H1 (cell line): Measurements from ENCODE around the gene USP8. TPM values are rescaled to one million over a fixed set of nuclear protein-coding genes. Genes with fewer than 3 reads are reported as not detected.

Source experiments
- CTCF ChIA-PET: fragments of 300-600 bp; sonication (Branson Sonifier 250); formaldehyde crosslinking; loops from one replicate; lab custom pipeline; 2021; ENCODE audit not compliant: partially characterized antibody; lab: Charles Lee
- POLR2A ChIA-PET: fragments of 300-600 bp; sonication (Branson Sonifier 250); formaldehyde crosslinking; loops from one replicate; lab custom pipeline; 2021; ENCODE audit warnings: inconsistent platforms; ENCODE audit not compliant: partially characterized antibody; lab: Charles Lee
- DNase-seq, 2 experiments: peaks; one replicate each; pipeline versions ENCODE4 v3.0.0 to v3.0.0-alpha.2; 2010 to 2022; ENCODE audit warnings: low spot score in 2 of 2, low read depth in 1 of 2, mixed read lengths in 1 of 2
- FAIRE-seq: peaks from 2 replicates; lab custom pipeline; 2011; peaks lifted over from hg19 to GRCh38; lab: Jason Lieb, UNC
- H2AFZ ChIP-seq: 2 replicates; pipeline ENCODE4 v1.8.1; 2012; ENCODE audit warnings: low read length, inconsistent platforms
- H2AK5ac ChIP-seq: 2 replicates; pipeline ENCODE4 v1.6.1; 2013; ENCODE audit warnings: low read depth, low read length
- H2BK120ac ChIP-seq: replicated peaks from 2 replicates; pipeline ENCODE3; 2013; ENCODE audit warnings: low read depth, low read length, inconsistent platforms
- H2BK12ac ChIP-seq: 2 replicates; pipeline ENCODE4 v1.6.1; 2013; ENCODE audit warnings: low read depth, low read length
- H2BK15ac ChIP-seq: 2 replicates; pipeline ENCODE4 v1.6.1; 2013; ENCODE audit warnings: low read length
- H2BK20ac ChIP-seq: 2 replicates; pipeline ENCODE4 v1.6.1; 2013; ENCODE audit warnings: low read length
- H2BK5ac ChIP-seq: 2 replicates; pipeline ENCODE4 v1.6.1; 2013; ENCODE audit warnings: low read depth, low read length
- H3K14ac ChIP-seq: 2 replicates; pipeline ENCODE4 v1.6.1; 2013; ENCODE audit warnings: inconsistent platforms; ENCODE audit not compliant: insufficient read length
- H3K18ac ChIP-seq: 2 replicates; pipeline ENCODE4 v1.6.1; 2013; ENCODE audit warnings: low read length; ENCODE audit errors: extremely low read depth
- H3K23ac ChIP-seq: 2 replicates; pipeline ENCODE4 v1.6.1; 2013; ENCODE audit warnings: inconsistent platforms; ENCODE audit not compliant: insufficient read length
- H3K23me2 ChIP-seq: 2 replicates; pipeline ENCODE4 v1.6.1; 2013; ENCODE audit warnings: low read depth, low read length
- H3K27ac ChIP-seq: 2 replicates; pipeline ENCODE4 v1.6.1; 2011; ENCODE audit warnings: low read depth, low read length, inconsistent platforms
- H3K27me3 ChIP-seq, 4 experiments: replicated peaks in 1 of 4; 1 replicate in 1 of 4; 2 replicates in 3 of 4; pipeline versions ENCODE4 v1.6.1 to v1.8.1; 2011 to 2013; ENCODE audit warnings: low read length in 3 of 4, mild to moderate bottlenecking in 3 of 4, inconsistent platforms in 2 of 4, mixed read lengths in 2 of 4, moderate library complexity in 1 of 4; ENCODE audit not compliant: control insufficient read depth in 3 of 4, insufficient read depth in 3 of 4; ENCODE audit errors: extremely low read depth in 1 of 4
- H3K36me3 ChIP-seq, 4 experiments: 2 replicates each; pipeline versions ENCODE4 v1.6.1 to v1.8.1; 2011 to 2013; ENCODE audit warnings: mild to moderate bottlenecking in 4 of 4, low read length in 3 of 4, moderate library complexity in 2 of 4, control low read depth in 1 of 4, inconsistent platforms in 1 of 4; ENCODE audit not compliant: insufficient read depth in 4 of 4, control insufficient read depth in 2 of 4
- H3K4ac ChIP-seq: replicated peaks from 2 replicates; pipeline ENCODE3; 2013; ENCODE audit warnings: low read length, low read depth, mixed read lengths, inconsistent platforms; ENCODE audit not compliant: insufficient read length
- H3K4me1 ChIP-seq, 4 experiments: replicated peaks in 1 of 4; 1 replicate in 1 of 4; 2 replicates in 3 of 4; pipeline versions ENCODE4 v1.6.1 to v1.8.1; 2011 to 2013; ENCODE audit warnings: low read length in 3 of 4, inconsistent platforms in 2 of 4, mixed read lengths in 1 of 4; ENCODE audit not compliant: insufficient read depth in 4 of 4, control insufficient read depth in 3 of 4
- H3K4me2 ChIP-seq, 2 experiments: 2 replicates each; pipeline versions ENCODE4 v1.6.1 to v1.8.1; 2011 to 2013; ENCODE audit warnings: low read depth in 2 of 2, low read length in 2 of 2, control low read depth in 1 of 2, inconsistent platforms in 1 of 2, mild to moderate bottlenecking in 1 of 2; ENCODE audit not compliant: insufficient read depth in 1 of 2
- H3K4me3 ChIP-seq, 4 experiments: fragments of 200-600, 300-600 bp in 1 of 4; sonication (generic), shearing (Covaris generic), sonication (Bioruptor Twin) in 1 of 4; 2 replicates each; pipeline versions ENCODE4 v1.5.1 to v1.8.1; 2011 to 2016; ENCODE audit warnings: low read length in 4 of 4, low read depth in 3 of 4, control low read depth in 2 of 4, inconsistent platforms in 2 of 4, mild to moderate bottlenecking in 2 of 4, mixed read lengths in 1 of 4, moderate library complexity in 1 of 4; ENCODE audit not compliant: insufficient read depth in 2 of 4; ENCODE audit errors: extremely low read depth in 1 of 4
- H3K56ac ChIP-seq: replicated peaks from 2 replicates; pipeline ENCODE3; 2013; ENCODE audit warnings: low read depth, mild to moderate bottlenecking, mixed read lengths, low read length, inconsistent platforms; ENCODE audit not compliant: insufficient read length
- H3K79me1 ChIP-seq: 2 replicates; pipeline ENCODE4 v1.6.1; 2013; ENCODE audit warnings: low read depth, low read length, control low read depth
- H3K79me2 ChIP-seq, 2 experiments: 2 replicates each; pipeline versions ENCODE4 v1.6.1 to v1.8.1; 2012 to 2013; ENCODE audit warnings: low read length in 2 of 2, mild to moderate bottlenecking in 2 of 2, inconsistent platforms in 1 of 2; ENCODE audit not compliant: insufficient read depth in 2 of 2, control insufficient read depth in 1 of 2
- H3K9ac ChIP-seq, 4 experiments: replicated peaks in 1 of 4; 1 replicate in 1 of 4; 2 replicates in 3 of 4; pipeline versions ENCODE4 v1.6.1 to v1.8.1; 2011 to 2013; ENCODE audit warnings: low read depth in 3 of 4, low read length in 3 of 4, control low read depth in 2 of 4, mild to moderate bottlenecking in 2 of 4, moderate library complexity in 2 of 4, inconsistent platforms in 1 of 4; ENCODE audit errors: extremely low read depth in 1 of 4
- H3K9me3 ChIP-seq, 2 experiments: 2 replicates each; pipeline versions ENCODE4 v1.6.1 to v1.8.1; 2012 to 2013; ENCODE audit warnings: mild to moderate bottlenecking in 2 of 2, moderate library complexity in 2 of 2, control low read depth in 1 of 2, inconsistent platforms in 1 of 2, low read depth in 1 of 2, low read length in 1 of 2, mixed read lengths in 1 of 2; ENCODE audit not compliant: insufficient read depth in 2 of 2
- H4K20me1 ChIP-seq, 2 experiments: replicated peaks in 1 of 2; 2 replicates each; pipeline versions ENCODE3 to v1.8.1; 2011 to 2013; ENCODE audit warnings: inconsistent platforms in 2 of 2, low read length in 2 of 2, mild to moderate bottlenecking in 1 of 2; ENCODE audit not compliant: insufficient read depth in 2 of 2, control insufficient read depth in 1 of 2
- H4K5ac ChIP-seq: 2 replicates; pipeline ENCODE4 v1.6.1; 2013; ENCODE audit warnings: low read length, low read depth, mixed read lengths, inconsistent platforms; ENCODE audit not compliant: insufficient read length
- H4K8ac ChIP-seq: 2 replicates; pipeline ENCODE4 v1.8.0; 2013; ENCODE audit warnings: mild to moderate bottlenecking, moderate library complexity, low read length, inconsistent platforms; ENCODE audit not compliant: insufficient read depth; ENCODE audit errors: extremely low read depth
- H4K91ac ChIP-seq: replicated peaks from 2 replicates; pipeline ENCODE3; 2013; ENCODE audit warnings: low read length, mixed read lengths, inconsistent platforms; ENCODE audit not compliant: insufficient read length
- BCL11A ChIP-seq, 2 experiments: IDR thresholded peaks; one replicate each; pipeline ENCODE4 v1.6.1; 2011; ENCODE audit warnings: low read depth in 2 of 2, low read length in 2 of 2, mild to moderate bottlenecking in 2 of 2
- CEBPB ChIP-seq: IDR thresholded peaks from 2 replicates; pipeline ENCODE4 v1.6.1; 2012; ENCODE audit warnings: low read depth, low read length
- CHD1 ChIP-seq: IDR thresholded peaks from 2 replicates; pipeline ENCODE4 v1.6.1; 2012; ENCODE audit warnings: low read depth, low read length, improper control_type of control experiment
- E2F6 ChIP-seq: IDR thresholded peaks from 2 replicates; pipeline ENCODE4 v1.6.1; 2012; ENCODE audit warnings: inconsistent platforms
- EZH2 ChIP-seq: fragments of 200-600 bp; sonication (generic); IDR thresholded peaks from 2 replicates; pipeline ENCODE4 v1.7.1; 2012; ENCODE audit warnings: low read depth, mild to moderate bottlenecking, moderate library complexity, low read length, inconsistent platforms; ENCODE audit not compliant: severe bottlenecking
- HDAC2 ChIP-seq, 2 experiments: fragments of 300-600 bp in 1 of 2; sonication (generic) in 1 of 2; IDR thresholded peaks; 2 replicates each; pipeline ENCODE4 v1.6.1; 2011 to 2012; ENCODE audit warnings: low read depth in 2 of 2, low read length in 2 of 2, mild to moderate bottlenecking in 2 of 2, moderate library complexity in 2 of 2, borderline replicate concordance in 1 of 2, inconsistent platforms in 1 of 2
- HDAC6 ChIP-seq: IDR thresholded peaks from one replicate; pipeline ENCODE4 v1.7.1; 2012; ENCODE audit warnings: low read depth, mild to moderate bottlenecking, inconsistent platforms, low read length, moderate library complexity
- KDM4A ChIP-seq: IDR thresholded peaks from one replicate; pipeline ENCODE4 v1.7.1; 2012; ENCODE audit warnings: low read depth, mild to moderate bottlenecking, moderate library complexity, low read length, inconsistent platforms; ENCODE audit not compliant: severe bottlenecking
- MAFK ChIP-seq: IDR thresholded peaks from 2 replicates; pipeline ENCODE4 v1.6.1; 2012; ENCODE audit warnings: low read depth, mild to moderate bottlenecking, improper control_type of control experiment, low read length
- POLR2AphosphoS5 ChIP-seq: IDR thresholded peaks from 2 replicates; pipeline ENCODE4 v1.6.1; 2011; ENCODE audit warnings: low read depth, low read length
- SIRT6 ChIP-seq: IDR thresholded peaks from one replicate; pipeline ENCODE4 v1.7.1; 2012; ENCODE audit warnings: low read length, inconsistent platforms
- SP1 ChIP-seq: IDR thresholded peaks from 2 replicates; pipeline ENCODE4 v1.6.1; 2011; ENCODE audit warnings: low read depth, low read length
- SP4 ChIP-seq: IDR thresholded peaks from 2 replicates; pipeline ENCODE4 v1.6.1; 2012; ENCODE audit warnings: low read length, inconsistent platforms
- SUZ12 ChIP-seq: fragments of 200-600 bp; sonication (generic); IDR thresholded peaks from 2 replicates; pipeline ENCODE4 v1.6.1; 2012; ENCODE audit warnings: mild to moderate bottlenecking, inconsistent platforms, low read length, moderate library complexity, mixed read lengths
- YY1 ChIP-seq: IDR thresholded peaks from 2 replicates; pipeline ENCODE4 v1.6.1; 2011; ENCODE audit warnings: low read depth, mild to moderate bottlenecking, low read length
- WGBS, 2 experiments: shearing (Covaris generic) in 1 of 2; methylation state at CpG; one replicate each; pipeline versions ENCODE4 v1.1.6 to v1.1.7; 2013 to 2015; ENCODE audit warnings: low lambda C conversion rate in 2 of 2, mixed read lengths in 2 of 2, inconsistent platforms in 1 of 2, low coverage in 1 of 2, missing lambda C conversion rate in 1 of 2; ENCODE audit not compliant: insufficient replicate concordance in 2 of 2, insufficient coverage in 1 of 2, insufficient read length in 1 of 2; ENCODE audit errors: extremely low coverage in 1 of 2, missing lambda C conversion rate in 1 of 2; 5-methylcytosine and 5-hydroxymethylcytosine counted together
- polyA plus RNA-seq, 7 experiments: library from polyadenylated mRNA; depleted of rRNA in 3 of 7; stranded (reverse) in 5 of 7; unstranded in 2 of 7; fragments of >200 nt in 5 of 7; fragments of 200-250 nt in 2 of 7; gene quantifications; 1 replicate in 5 of 7; 2 replicates in 1 of 7; 4 replicates in 1 of 7; pipeline versions ENCODE4 v1.2.1 to v1.2.3, GENCODE V29; 2011 to 2013; ENCODE audit warnings: missing spikeins in 2 of 7, mixed read lengths in 2 of 7
- total RNA-seq: library from RNA; stranded (reverse); fragmentation: NEBNext Ultra II Directional; extraction: Animal tissue kit (Norgen Biotek cat#: 25700); gene quantifications from 2 replicates; pipeline ENCODE4 v1.2.1, GENCODE V29; 2021

Gene USP8
- total and polyA plus RNA-seq, 2 of the 8 experiments (the other 6 are each of a cell fraction or from before 2014, with no cell fraction given), result 19.9 to 66.2 TPM

- Histone ChIP-seq H2BK120ac (no peak overlapping the region), H4K20me1 (peaks cover 0 to 2% of the 10 kb centered on the region in 2 experiments), H2BK20ac (no peak overlapping the region), H3K56ac (no peak overlapping the region), H2BK5ac (no peak overlapping the region), H3K79me1 (no peaks in the 10 kb centered on the region), H3K18ac (no peak overlapping the region), H3K79me2 (no peaks in the 10 kb centered on the region), H3K36me3 (peaks cover 0 to 38% (median 21%) of the 10 kb centered on the region in 4 experiments; a peak in 5 of 8 replicates), H4K5ac (no peak overlapping the region), H3K14ac (no peak overlapping the region), H3K4me1 (no peaks in the 10 kb centered on the region), H4K91ac (no peak overlapping the region), H2AFZ (no peak overlapping the region), H3K4me2 (no peak overlapping the region), H2BK15ac (no peak overlapping the region), H4K8ac (no peak overlapping the region), H3K23me2 (no peaks in the 10 kb centered on the region), H3K23ac (no peak overlapping the region), H3K4ac (no peak overlapping the region), H3K27me3 (no peaks in the 10 kb centered on the region), H2AK5ac (no peak overlapping the region), H3K9me3 (no peaks in the 10 kb centered on the region), H3K4me3 (no peak overlapping the region), H3K9ac (no peak overlapping the region), H3K27ac (no peak overlapping the region), H2BK12ac (no peak overlapping the region)
- POLR2A ChIA-PET, result no interaction called here
- DNase-seq (no peak), FAIRE-seq (no peak)
- CTCF ChIA-PET, result interaction anchor here (0.6 kb wide), 2 partner anchors 112 to 191 kb away, joined by 3 read pairs; no protein-coding TSS in a partner anchor
- 89% methylated on average over 1 of the region's 1 CpG; no CpG with 5 or more reads in 1 of the 2 experiments for WGBS, 2 experiments
- TF ChIP-seq CHD1 (no peak), POLR2AphosphoS5 (no peak), KDM4A (no peak), SP1 (no peak), SIRT6 (no peak), BCL11A (IDR thresholded peaks at IDR 0.05; ENCODE audit: low read depth in 2 of 2, low read length in 2 of 2) (no peak), SP4 (no peak), E2F6 (no peak), HDAC6 (no peak), CEBPB (no peak), SUZ12 (no peak), YY1 (no peak), EZH2 (no peak), HDAC2 (IDR thresholded peaks at IDR 0.05; ENCODE audit: borderline replicate concordance in 1 of 2, low read depth in 2 of 2, low read length in 2 of 2) (no peak), MAFK (no peak)
Observed at GRCh38 chr15:50484781-50485180, 60.6 kb downstream of the USP8 start.
